PC-3 (cell line): Measurements from ENCODE around the gene SLC7A7. TPM values are rescaled to one million over a fixed set of nuclear protein-coding genes. Genes with fewer than 3 reads are reported as not detected.

Experiments used
- ATAC-seq: fragments of 200-7000 bp; cut with Tn5 transposase; 2 replicates; pipeline ENCODE4 v1.9.1; 2020; ENCODE audit warnings: mild to moderate bottlenecking, moderate library complexity
- BruUV-seq: library from RNA; stranded (reverse); fragments of 400-500 nt; replicated peaks from 2 replicates; lab custom pipeline; 2021; lab: Mats Ljungman, UMichigan
- CTCF ChIA-PET: fragments of 300-600 bp; sonication (Branson Sonifier 250); formaldehyde crosslinking; loops from one replicate; lab custom pipeline; 2022; ENCODE audit warnings: antibody characterized with exemption; lab: Charles Lee
- POLR2A ChIA-PET: fragments of 300-600 bp; sonication (Branson Sonifier 250); formaldehyde crosslinking; loops from one replicate; lab custom pipeline; 2022; ENCODE audit warnings: antibody characterized with exemption; ENCODE audit not compliant: unreplicated experiment; lab: Charles Lee
- DNase-seq: peaks from one replicate; pipeline ENCODE4 v3.0.0-alpha.2; 2015
- H2AFZ ChIP-seq: fragments of 300-600 bp; sonication (generic); 2 replicates; pipeline ENCODE4 v1.6.0; 2016; ENCODE audit warnings: antibody characterized with exemption, low read length
- H3F3A ChIP-seq: fragments of 300-600 bp; sonication (generic); one replicate; pipeline ENCODE4 v1.6.0; 2017; ENCODE audit warnings: antibody characterized with exemption, low read length, control low read depth, mild to moderate bottlenecking; ENCODE audit not compliant: unreplicated experiment
- H3K27ac ChIP-seq: fragments of 300-600 bp; sonication (generic); 2 replicates; pipeline ENCODE4 v1.5.1; 2016; ENCODE audit warnings: mild to moderate bottlenecking, low read length
- H3K27me3 ChIP-seq: fragments of 300-600 bp; sonication (generic); 2 replicates; pipeline ENCODE4 v1.6.1; 2016; ENCODE audit warnings: low read length, mixed read lengths
- H3K36me3 ChIP-seq: fragments of 300-600 bp; sonication (generic); 2 replicates; pipeline ENCODE4 v1.6.1; 2016; ENCODE audit warnings: low read depth, mixed run types, low read length, mixed read lengths
- H3K4me1 ChIP-seq: fragments of 300-600 bp; sonication (generic); 2 replicates; pipeline ENCODE4 v1.5.1; 2016; ENCODE audit warnings: low read length; ENCODE audit not compliant: insufficient read depth
- H3K4me2 ChIP-seq: fragments of 300-600 bp; sonication (generic); 2 replicates; pipeline ENCODE4 v1.6.0; 2016; ENCODE audit warnings: low read length
- H3K4me3 ChIP-seq: fragments of 300-600 bp; sonication (generic); 2 replicates; pipeline ENCODE4 v1.5.1; 2016; ENCODE audit warnings: mild to moderate bottlenecking, low read length, mixed read lengths
- H3K79me2 ChIP-seq: fragments of 300-600 bp; sonication (generic); 2 replicates; pipeline ENCODE4 v1.6.1; 2017; ENCODE audit warnings: low read length, mixed read lengths
- H3K9ac ChIP-seq: fragments of 300-600 bp; sonication (generic); 2 replicates; pipeline ENCODE4 v1.6.0; 2016; ENCODE audit warnings: mild to moderate bottlenecking, low read length
- H3K9me2 ChIP-seq: fragments of 300-600 bp; sonication (generic); replicated peaks from 2 replicates; pipeline ENCODE4 v1.6.1; 2016; ENCODE audit warnings: mixed run types, low read length, mixed read lengths
- H3K9me3 ChIP-seq: fragments of 300-600 bp; sonication (generic); 2 replicates; pipeline ENCODE4 v1.6.1; 2016; ENCODE audit warnings: low read length, mixed read lengths
- H4K20me1 ChIP-seq: fragments of 300-600 bp; sonication (generic); 2 replicates; pipeline ENCODE4 v1.6.1; 2016; ENCODE audit warnings: low read length, mixed read lengths
- CTCF ChIP-seq: fragments of 300-600 bp; sonication (generic); conservative IDR thresholded peaks from 2 replicates; pipeline ENCODE4 v1.5.1; 2017; ENCODE audit warnings: antibody characterized with exemption, low read depth, mild to moderate bottlenecking, low read length
- EZH2 ChIP-seq: fragments of 300-600 bp; sonication (generic); IDR thresholded peaks from one replicate; pipeline ENCODE4 v1.6.1; 2017; ENCODE audit warnings: antibody characterized with exemption, mild to moderate bottlenecking, low read length; ENCODE audit not compliant: unreplicated experiment
- EZH2phosphoT487 ChIP-seq: fragments of 300-600 bp; sonication (generic); IDR thresholded peaks from 2 replicates; pipeline ENCODE4 v1.6.1; 2018; ENCODE audit warnings: mild to moderate bottlenecking, antibody characterized with exemption, low read length, borderline replicate concordance
- intact Hi-C: fragments of 100-400 bp; cut with micrococcal nuclease; formaldehyde crosslinking; loops from 2 replicates; pipeline ENCODE4 v1.9.0; 2023
- total RNA-seq: library from RNA; depleted of rRNA; stranded (reverse); fragments of >200 nt; gene quantifications from 2 replicates; pipeline ENCODE4 v1.2.3, GENCODE V29; 2014

Gene SLC7A7
- total RNA-seq, 1 experiment from 2014 or later = not detected

- POLR2A ChIA-PET = no interaction called here
- DNase-seq = no peak
Observed at GRCh38 chr14:22803687-22803974, 11.6 kb downstream of the SLC7A7 start.

GRCh38 chr14:22802860-22803686 lies 12.2 kb downstream of the SLC7A7 start:
- H3K4me2 ChIP-seq = no peak overlapping the region
- H3K4me3 ChIP-seq = no peak overlapping the region
- no peaks in the 10 kb centered on the region for H3K9me2 ChIP-seq
- H3F3A ChIP-seq = no peaks in the 10 kb centered on the region
- no peak overlapping the region for H3K9ac ChIP-seq
- H2AFZ ChIP-seq = no peak overlapping the region
- no peaks in the 10 kb centered on the region for H3K79me2 ChIP-seq
- BruUV-seq = no TSS peak
- intact Hi-C loops = no loop called here
- ATAC-seq = no peak
- H4K20me1 ChIP-seq = no peaks in the 10 kb centered on the region
- no peaks in the 10 kb centered on the region for H3K27me3 ChIP-seq
- DNase-seq = no peak
- TF ChIP-seq CTCF (no peak), EZH2 (no peak), EZH2phosphoT487 (no peak)
- no peaks in the 10 kb centered on the region for H3K36me3 ChIP-seq
- no peak overlapping the region for H3K27ac ChIP-seq
- ChIA-PET POLR2A (no interaction called here), CTCF (no interaction called here)
- no peaks in the 10 kb centered on the region for H3K4me1 ChIP-seq
- no peaks in the 10 kb centered on the region for H3K9me3 ChIP-seq

More at GRCh38 chr14:22803687-22803974, 11.6 kb downstream of the SLC7A7 start:
- H3K9ac ChIP-seq = no peak overlapping the region
- intact Hi-C loops = no loop called here
- no TSS peak for BruUV-seq
- no peak overlapping the region for H3K4me2 ChIP-seq
- H3K27me3 ChIP-seq = no peaks in the 10 kb centered on the region
- H3K4me1 ChIP-seq = no peaks in the 10 kb centered on the region
- CTCF ChIA-PET = no interaction called here
- H3F3A ChIP-seq = no peaks in the 10 kb centered on the region
- no peaks in the 10 kb centered on the region for H4K20me1 ChIP-seq
- no peaks in the 10 kb centered on the region for H3K79me2 ChIP-seq
- H2AFZ ChIP-seq = no peak overlapping the region
- H3K9me2 ChIP-seq = no peaks in the 10 kb centered on the region
- no peak for TF ChIP-seq EZH2
- no peak for TF ChIP-seq EZH2phosphoT487
- TF ChIP-seq CTCF = no peak
- H3K36me3 ChIP-seq = no peaks in the 10 kb centered on the region
- no peaks in the 10 kb centered on the region for H3K9me3 ChIP-seq
- H3K4me3 ChIP-seq = no peak overlapping the region
- H3K27ac ChIP-seq = no peak overlapping the region
- no peak for ATAC-seq

GRCh38 chr14:22801716-22802115 lies 13.5 kb downstream of the SLC7A7 start:
- no peak overlapping the region for H3K27ac ChIP-seq
- no peak overlapping the region for H3K9ac ChIP-seq
- H3K9me2 ChIP-seq = no peaks in the 10 kb centered on the region
- H3K4me2 ChIP-seq = no peak overlapping the region
- H4K20me1 ChIP-seq = no peaks in the 10 kb centered on the region
- H3K79me2 ChIP-seq = no peaks in the 10 kb centered on the region
- no peak for DNase-seq
- ATAC-seq = no peak
- TF ChIP-seq EZH2 (no peak), CTCF (no peak), EZH2phosphoT487 (no peak)
- no peaks in the 10 kb centered on the region for H3K4me1 ChIP-seq
- H3K27me3 ChIP-seq = no peaks in the 10 kb centered on the region
- H2AFZ ChIP-seq = no peak overlapping the region
- no TSS peak for BruUV-seq
- H3K36me3 ChIP-seq = no peaks in the 10 kb centered on the region
- no peaks in the 10 kb centered on the region for H3F3A ChIP-seq
- H3K4me3 ChIP-seq = no peak overlapping the region
- no peaks in the 10 kb centered on the region for H3K9me3 ChIP-seq
- intact Hi-C loops = no loop called here
- ChIA-PET CTCF (no interaction called here), POLR2A (no interaction called here)
